NK-92 treated with Interleukin-12 subunit alpha and Interleukin-12 subunit beta, amount 100 ng/mL, for 24 hours (cell line): ENCODE results near the gene AGTPBP1.
"Not testable (repeated sequence)": the region's sequence is repeated elsewhere in the genome, so short reads cannot be mapped to it uniquely, and the experiment has no call there.

ENCODE experiments used
- DNase-seq: peaks from one replicate; lab custom pipeline; 2025; lab: John Stamatoyannopoulos, UW

The AGTPBP1 gene

GRCh38 chr9:85617141-85617670, 124.5 kb downstream of the AGTPBP1 start:
- no peak for DNase-seq

- no peak for DNase-seq
These were observed 126.0 kb downstream of the AGTPBP1 start for GRCh38 chr9:85615792-85616191.

- no peak for DNase-seq
These were observed 131.5 kb downstream of the AGTPBP1 start for GRCh38 chr9:85610074-85610860.

GRCh38 chr9:85605905-85606304, 135.8 kb downstream of the AGTPBP1 start:
- no peak for DNase-seq

- no peak for DNase-seq
These were observed 137.8 kb downstream of the AGTPBP1 start for GRCh38 chr9:85603936-85604335.

- no peak for DNase-seq
These were observed 139.0 kb downstream of the AGTPBP1 start for GRCh38 chr9:85602742-85603141.

GRCh38 chr9:85600675-85601263, 141.0 kb downstream of the AGTPBP1 start:
- peak; percentile 5 for DNase-seq

- DNase-seq = no peak
These were observed 142.1 kb downstream of the AGTPBP1 start for GRCh38 chr9:85599540-85600105.

GRCh38 chr9:85594316-85594715, 147.4 kb downstream of the AGTPBP1 start:
- DNase-seq = no peak

- no peak for DNase-seq
These were observed 155.1 kb downstream of the AGTPBP1 start for GRCh38 chr9:85586684-85587083.

- DNase-seq = no peak
These were observed 164.3 kb downstream of the AGTPBP1 start for GRCh38 chr9:85577353-85577952.

- DNase-seq = no peak
These were observed 165.9 kb downstream of the AGTPBP1 start for GRCh38 chr9:85575868-85576267.

- not testable (repeated sequence) for DNase-seq
These were observed 168.2 kb downstream of the AGTPBP1 start for GRCh38 chr9:85573546-85573945.

- DNase-seq = not testable (repeated sequence)
These were observed 168.8 kb downstream of the AGTPBP1 start for GRCh38 chr9:85572917-85573316.

GRCh38 chr9:85569988-85570387, 171.8 kb downstream of the AGTPBP1 start:
- no peak for DNase-seq

GRCh38 chr9:85559526-85559925, 182.2 kb downstream of the AGTPBP1 start:
- DNase-seq = no peak

- DNase-seq = no peak
These were observed 187.4 kb downstream of the AGTPBP1 start for GRCh38 chr9:85554349-85554748.

GRCh38 chr9:85553475-85553874, 188.3 kb downstream of the AGTPBP1 start:
- DNase-seq = no peak

GRCh38 chr9:85547599-85547998, 194.2 kb downstream of the AGTPBP1 start:
- no peak for DNase-seq

- no peak for DNase-seq
These were observed 198.6 kb downstream of the AGTPBP1 start for GRCh38 chr9:85543196-85543595.

- no peak for DNase-seq
These were observed 199.9 kb downstream of the AGTPBP1 start for GRCh38 chr9:85541876-85542275.

GRCh38 chr9:85536514-85536913, 205.2 kb downstream of the AGTPBP1 start:
- no peak for DNase-seq

- no peak for DNase-seq
These were observed 205.7 kb downstream of the AGTPBP1 start for GRCh38 chr9:85536076-85536475.
